ENCODE measurements around the gene TCF7L1.
"Not testable (repeated sequence)": the region's sequence is repeated elsewhere in the genome, so short reads cannot be mapped to it uniquely, and the experiment has no call there.

The TCF7L1 gene

DNA sequence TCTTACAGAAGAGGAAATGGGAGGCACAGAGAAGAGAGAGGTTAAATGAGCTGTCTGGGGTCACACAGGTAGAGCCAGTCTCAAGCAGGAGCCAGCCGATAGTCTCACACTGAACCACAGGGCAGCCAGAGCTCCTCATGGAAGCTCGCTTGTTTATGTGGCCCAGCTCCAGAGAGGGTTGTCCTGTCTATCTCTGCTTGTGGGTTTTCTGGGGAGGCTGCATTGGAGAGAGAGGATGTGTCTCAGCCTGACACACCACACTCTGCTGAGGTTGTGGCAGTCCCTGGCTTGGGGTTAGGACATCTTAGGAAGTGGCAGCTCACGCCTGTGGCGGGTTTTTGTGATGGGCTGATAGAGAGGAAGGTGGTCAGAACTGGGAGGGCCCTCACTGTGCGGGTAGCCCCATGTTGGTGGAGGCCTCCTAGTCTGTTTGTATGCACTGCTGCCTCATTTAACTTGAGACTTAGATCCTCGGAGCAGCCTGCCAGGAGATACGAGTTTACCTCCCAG lies 52.3 kb downstream of the TCF7L1 start:
- DNase-seq: no peak

DNA sequence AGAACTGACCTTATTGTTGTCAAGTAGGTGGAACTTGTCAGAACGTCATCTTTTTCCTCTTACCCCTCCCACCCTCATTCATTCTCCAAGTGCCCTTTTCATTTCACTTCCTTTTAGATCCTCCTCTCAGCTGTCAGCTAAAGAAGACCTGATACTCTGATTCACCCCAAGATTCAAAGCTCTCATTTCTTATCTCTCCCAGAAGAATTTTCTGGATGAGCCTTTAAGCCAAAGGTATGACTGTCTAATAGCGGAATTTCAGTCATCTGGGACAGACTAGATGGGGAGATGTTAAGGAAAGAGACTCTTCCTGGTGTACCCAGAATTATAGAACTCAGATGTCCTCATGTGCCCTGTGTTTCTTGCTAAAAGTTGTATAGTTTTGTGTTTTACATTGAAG lies 53.9 kb downstream of the TCF7L1 start:
- DNase-seq: no peak

DNA sequence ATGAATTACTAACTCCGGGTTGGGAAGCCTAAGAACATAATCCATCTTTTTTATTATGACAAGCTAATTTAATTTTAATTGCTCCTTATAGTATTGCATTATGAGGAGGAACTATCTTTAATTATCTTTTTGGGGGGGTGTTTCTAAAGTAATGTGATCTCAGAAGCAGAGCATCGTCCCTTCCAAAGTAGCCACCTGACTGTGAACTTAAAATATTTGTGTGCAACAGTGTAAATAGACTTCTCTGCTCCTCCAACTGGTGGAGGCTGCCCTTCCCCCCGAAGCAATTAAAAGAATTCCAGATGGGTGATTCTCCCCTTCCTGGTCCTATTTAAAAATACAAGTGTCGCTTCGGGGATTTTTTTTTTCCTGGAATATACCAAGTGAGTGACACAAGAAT lies 55.7 kb downstream of the TCF7L1 start:
- DNase-seq: no peak

DNA sequence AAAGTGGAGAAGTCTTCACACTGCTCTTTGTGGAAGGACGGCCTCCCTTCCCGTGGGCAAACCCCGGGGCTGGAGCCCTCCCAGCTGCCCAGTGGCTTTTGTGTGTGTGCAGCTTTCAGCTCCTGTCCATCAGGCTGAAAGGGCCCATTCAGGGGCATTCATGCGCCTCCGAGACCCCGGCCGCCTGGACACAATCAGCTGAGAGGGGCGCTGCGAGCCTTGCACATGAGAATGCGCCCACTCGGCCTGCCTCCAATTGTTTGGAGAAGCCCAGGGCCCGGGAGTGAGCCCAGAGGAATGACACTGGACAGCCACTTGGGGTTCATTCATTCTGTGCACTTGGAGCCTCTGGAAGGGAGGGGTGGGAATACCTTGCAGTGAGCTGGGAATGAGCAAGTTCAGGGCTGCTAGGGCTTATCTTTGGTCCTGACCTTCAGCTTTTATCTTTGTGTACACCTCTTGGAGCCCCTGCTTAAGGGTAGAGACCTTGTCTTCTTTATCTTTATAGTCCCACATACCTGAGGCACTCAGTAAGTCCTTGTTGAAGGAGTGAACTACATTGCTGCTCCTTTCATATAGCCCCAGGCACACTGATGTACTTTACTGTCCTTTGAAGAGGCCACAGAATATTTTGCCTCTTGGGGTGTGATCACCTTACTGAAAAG lies 56.5 kb downstream of the TCF7L1 start:
- DNase-seq: no peak

DNA sequence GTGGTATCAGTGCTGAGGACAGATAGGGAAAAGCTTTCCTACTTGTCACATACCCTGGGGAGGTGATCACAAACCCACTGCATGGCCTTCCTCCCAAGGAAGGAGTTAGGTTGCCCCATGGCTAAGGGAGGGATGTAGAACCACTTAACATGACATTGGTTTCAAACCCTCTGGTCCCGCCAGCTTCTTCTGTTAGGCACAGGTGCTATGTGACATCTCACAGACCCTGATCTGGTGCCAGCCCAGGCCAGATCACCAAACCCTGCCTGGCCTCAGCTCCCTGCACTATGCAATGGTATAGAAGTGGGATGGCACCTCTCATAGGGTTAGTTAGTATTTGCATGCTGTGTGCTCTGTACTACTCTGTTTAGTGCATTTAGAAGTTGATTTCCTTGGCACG lies 58.0 kb downstream of the TCF7L1 start:
- DNase-seq: no peak

DNA sequence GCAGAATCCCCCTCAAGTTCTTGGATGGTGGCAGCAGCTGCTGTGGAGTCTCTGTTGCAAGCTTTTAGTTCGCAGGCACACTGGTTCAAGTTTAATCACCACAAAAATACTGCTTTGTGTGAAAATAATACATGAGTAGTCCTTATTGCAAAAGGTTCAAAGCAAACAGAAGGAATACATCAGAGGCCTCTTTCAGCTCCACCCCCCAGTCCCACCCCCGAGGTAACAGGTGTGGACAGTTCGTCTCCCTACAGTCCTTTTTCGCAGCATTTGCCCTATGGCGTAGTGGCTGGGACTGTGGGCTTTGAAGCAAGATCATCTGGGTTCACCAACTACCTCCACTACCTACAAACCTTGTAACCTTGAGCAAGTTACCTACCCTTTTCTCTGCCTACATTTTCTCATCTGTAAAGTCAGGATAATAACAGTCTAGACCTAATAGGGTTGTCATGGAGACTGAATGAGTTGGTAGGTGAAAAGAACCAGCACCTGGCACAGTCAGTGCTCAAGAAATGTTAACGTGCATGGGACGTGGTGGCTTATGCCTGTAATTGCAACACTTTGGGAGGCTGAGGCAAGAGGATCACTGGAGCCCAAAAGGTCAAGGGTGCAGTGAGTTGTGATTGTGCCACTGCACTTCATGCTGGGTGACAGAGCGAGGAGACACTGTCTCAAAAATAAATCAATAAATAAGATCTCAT lies 61.7 kb downstream of the TCF7L1 start:
- DNase-seq: no peak

DNA sequence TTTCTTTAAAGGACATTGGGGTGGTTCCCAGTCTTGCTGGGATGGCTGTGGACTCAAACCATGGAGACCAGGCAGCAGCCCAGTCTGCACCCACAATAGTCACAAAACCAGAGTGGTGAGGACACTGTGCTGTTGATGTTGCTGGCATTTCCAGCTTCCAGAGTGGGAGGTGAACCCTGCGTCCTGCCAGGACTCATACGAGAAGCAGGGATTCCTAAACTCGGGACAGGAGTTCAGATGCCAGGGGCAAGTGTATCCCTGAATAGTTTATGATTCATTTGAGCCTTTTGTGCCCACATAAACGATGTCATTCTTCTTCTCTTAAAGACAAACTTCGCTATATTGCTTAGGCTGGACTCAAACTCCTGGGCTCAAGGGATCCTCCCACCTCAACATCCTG lies 62.8 kb downstream of the TCF7L1 start:
- no peak for DNase-seq

DNA sequence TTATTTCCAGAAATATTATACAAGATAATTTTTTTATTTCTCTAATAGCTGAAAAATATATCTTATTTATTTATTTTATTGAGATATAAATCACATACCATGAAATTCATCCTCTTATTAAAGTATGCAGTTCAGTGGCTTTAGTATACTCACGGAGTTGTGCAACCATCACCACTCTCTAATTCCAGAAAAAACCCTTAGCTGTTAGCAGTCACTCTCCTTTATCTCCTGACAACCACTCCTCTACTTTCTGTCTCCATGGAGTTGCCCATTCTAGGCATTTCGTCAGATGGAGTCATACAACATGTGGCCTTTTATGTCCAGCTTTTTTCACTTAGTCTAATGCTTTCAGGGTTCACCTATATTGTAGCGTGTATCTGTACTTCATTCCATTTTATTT lies 66.5 kb downstream of the TCF7L1 start:
- no peak for DNase-seq

DNA sequence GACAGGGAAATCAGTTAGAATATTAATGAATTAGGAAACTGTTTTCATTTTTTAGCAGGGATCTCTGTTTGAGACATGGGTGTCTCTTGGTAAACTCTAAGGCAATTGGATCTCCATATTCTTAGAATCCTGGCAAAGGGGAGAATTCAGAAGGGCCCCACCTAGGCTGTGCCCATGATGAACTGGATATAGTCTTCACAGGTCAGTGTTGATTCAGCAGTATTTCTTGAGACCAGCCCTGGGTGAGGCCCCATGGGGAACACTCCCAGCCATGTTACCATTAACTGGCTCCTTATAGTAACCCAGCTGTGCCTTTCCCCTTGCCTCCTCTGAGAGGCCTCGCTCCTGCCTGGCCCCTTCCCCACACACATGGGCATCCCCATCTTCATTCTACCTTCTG lies 76.7 kb downstream of the TCF7L1 start:
- DNase-seq: no peak

DNA sequence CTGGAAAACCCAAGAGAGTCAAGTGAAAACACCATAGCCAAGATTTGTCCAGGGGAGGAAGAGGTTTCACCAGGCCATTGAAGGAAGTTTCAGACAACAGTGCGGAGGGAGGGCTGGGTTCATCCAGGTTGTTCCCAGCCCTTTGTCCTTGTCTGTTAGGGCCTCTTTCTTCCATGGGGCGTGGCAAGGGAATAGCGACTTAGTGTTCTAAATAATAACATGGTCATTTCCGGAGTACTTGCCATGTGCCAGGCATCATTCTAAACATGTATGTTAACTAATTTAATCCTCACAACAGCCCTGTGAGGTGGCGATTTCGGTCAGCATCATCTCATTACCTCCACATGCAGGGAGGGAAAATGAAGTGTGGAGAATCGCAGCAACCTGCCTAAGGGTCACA lies 77.3 kb downstream of the TCF7L1 start:
- no peak for DNase-seq

DNA sequence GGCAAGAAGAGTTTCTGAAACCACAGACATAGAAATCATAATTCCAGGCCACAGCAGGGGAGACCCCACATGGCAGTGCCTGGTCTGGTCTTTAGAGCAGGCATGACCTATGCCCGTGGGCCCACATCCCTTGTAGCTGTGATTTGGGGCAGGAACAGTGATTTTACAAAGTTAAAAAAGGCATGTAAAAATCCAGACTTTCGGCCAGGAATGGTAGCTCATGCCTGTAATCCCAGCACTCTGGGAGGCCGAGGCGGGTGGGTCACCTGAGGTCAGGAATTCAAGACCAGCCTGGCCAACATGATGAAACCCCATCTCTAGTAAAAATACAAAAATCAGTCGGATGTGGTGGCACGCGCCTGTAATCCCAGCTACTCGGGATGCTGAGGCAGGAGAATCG lies 78.4 kb downstream of the TCF7L1 start:
- DNase-seq: not testable (repeated sequence)

DNA sequence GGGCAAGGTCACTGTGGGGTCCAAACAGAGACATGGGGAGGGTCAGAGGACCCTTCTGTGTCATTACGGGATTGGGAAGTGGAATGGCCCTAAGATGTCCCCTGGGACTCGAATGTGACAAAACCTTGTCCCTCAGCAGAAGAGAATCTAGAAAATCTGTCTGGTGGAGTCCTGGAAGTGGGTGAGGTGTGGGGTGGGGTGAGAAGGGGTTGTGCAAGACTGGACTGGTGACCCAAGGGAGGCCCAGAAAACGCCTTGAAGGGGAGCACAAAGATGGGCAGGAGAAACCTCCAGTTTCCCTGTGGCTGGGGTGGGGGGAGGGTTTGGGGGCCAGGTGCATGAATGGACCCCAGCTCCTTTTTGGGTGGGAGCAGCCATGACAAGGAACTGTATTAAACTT lies 79.6 kb downstream of the TCF7L1 start:
- no peak for DNase-seq

DNA sequence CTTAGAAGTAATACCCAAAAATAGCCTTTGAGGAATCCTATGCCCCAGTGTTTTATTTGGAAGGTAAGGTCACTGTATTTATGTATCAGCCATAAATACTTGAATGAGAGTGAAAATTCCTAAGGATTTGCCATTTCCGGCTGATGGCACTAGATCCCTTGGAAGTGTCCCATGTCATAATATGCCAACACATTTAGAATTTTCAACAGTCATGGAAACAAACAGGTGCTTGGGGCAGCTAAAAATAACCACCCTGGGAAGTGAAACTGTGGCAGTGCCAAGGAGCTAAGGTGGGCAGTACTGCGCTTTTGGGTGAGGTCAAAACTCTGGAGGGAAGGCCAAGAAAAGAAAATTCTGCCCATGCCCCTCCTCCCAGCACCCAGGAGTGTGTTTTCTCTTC lies 80.2 kb downstream of the TCF7L1 start:
- no peak for DNase-seq

DNA sequence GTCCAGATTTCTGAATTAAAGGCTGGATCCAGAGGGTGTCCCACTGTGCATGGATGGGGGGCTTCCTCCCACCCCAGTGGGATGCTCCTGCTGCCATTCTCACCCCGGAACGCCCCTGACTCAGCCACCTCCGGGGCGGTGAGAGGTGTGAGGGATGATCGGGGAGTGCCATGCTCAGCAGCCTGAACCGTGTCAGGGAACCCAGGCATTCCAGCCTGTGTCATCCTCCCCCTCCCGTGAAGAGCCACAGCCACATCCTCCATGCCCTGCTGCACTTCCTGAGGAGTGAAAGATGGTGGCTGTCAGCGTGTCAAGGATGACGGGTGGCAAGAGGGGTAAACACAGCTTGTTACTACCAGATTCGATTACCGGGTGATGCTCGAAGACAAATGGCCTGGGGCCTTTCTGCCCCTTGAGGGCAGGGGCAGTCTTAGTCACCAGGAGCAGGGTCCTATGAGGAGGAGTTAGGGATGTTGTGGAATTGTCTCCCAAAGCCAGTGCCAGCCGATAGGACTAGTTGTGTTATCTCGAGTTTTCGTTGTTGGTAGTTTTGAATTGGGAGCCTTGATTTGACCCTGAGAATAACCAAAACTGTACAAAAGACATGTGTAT lies 80.8 kb downstream of the TCF7L1 start:
- no peak for DNase-seq

DNA sequence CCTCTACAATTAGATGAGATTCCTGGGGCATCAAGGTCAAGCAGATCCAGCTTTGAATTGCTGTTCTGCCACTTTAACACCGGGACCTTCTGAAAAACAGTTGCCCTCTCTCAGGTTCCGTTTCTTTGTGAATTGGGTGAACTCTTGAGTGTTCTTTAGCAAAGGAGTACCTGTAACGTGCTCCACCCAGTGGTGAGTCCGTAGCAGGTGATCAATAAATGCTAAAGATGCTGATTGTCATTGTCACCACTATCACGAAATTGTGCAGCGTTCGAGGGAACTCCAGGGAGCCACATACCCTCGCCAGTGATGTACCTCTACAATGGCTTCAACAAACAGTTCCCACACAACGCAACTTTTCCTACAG lies 81.9 kb downstream of the TCF7L1 start:
- no peak for DNase-seq

DNA sequence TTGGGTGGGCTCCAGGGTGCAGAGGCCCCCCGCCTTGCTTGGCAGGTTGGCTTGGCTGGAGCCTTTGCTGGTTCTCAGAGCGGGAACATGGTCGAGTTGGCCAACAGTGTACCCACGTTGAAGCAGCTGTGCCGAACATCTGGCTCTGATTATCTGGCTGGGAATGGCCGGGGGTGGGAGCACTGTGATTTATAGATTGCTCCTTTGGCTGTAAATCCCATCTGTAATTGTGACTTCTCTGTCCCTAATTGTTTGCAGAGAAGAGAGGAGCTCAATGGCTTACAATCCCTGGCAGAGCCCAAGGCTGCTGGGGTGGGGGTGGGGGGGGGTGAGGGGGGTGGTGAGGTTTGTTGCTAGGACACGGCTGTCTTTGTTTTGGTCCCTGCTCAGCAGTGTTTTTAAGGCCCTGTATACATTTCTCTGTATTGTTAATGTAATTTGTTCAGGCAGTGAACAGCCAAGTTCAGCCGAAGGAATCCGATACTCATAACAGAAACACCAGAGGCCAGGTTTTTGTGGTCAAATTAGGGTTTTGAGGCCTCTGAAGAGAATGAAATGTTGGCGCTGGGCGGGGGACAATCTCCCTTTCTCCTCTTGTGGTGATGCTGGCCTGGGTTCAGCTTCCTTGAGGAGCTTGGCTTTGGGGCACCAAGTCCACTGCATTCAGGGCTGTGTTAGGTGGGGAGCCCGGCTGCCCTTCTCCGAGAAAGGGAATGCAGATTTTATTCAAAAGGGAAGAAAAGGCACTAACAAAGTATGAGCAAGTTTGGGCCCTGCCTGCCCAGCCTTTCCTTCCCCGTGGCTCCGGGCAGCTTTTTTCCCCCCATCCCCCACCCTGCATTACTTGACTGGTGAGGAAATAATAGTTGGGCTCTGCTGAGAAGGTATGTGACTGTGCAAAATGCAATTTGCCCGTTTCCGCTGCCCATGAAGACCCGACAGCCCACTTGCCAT lies 82.5 kb downstream of the TCF7L1 start:
- DNase-seq: no peak

DNA sequence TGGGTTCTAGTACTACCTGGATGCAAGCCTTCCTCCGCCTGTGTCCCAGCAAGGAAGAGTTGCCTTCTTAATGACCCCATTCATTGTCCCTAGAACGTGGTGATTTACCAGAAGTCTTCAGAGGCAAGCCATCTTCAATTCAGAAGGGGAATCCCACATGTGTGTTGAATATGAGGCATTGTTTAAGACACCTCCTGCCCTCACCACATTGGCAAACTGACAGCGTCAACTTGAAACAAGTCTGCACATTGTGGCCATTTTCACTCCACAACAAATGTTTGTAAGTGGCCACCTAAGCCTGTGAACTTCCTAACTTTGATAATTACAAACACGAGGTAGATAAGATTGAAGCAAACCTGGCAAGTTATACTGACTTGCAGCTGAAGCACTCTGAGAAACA lies 83.7 kb downstream of the TCF7L1 start:
- no peak for DNase-seq

DNA sequence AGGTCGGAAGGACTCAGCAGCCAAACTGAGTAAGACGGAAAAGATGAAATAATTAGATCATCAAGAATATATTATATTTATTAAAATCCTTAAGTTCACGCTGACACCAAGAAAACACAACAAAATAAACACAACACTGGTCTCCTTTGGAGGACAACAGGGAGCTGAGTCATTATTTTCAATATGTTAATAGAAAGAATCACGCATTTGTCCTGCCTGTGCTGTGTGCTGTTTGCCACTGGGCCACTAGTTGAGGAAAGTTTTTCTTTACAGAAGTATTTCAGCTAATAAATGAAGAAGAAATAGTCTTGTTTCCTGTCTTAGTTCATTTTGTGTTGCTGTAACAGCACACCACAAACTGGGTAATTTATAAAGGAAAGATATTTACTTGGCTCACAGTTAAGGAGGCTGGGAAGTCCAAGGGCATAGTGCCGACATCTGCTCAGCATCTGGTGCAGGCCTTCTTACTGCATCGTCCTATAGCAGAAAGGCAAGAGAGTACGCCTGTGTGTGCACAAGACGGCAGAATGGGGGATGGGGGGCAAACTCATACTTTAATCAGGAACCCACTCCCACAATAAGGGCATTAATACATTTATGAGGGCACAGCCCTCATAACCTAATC lies 88.0 kb downstream of the TCF7L1 start:
- DNase-seq: no peak

DNA sequence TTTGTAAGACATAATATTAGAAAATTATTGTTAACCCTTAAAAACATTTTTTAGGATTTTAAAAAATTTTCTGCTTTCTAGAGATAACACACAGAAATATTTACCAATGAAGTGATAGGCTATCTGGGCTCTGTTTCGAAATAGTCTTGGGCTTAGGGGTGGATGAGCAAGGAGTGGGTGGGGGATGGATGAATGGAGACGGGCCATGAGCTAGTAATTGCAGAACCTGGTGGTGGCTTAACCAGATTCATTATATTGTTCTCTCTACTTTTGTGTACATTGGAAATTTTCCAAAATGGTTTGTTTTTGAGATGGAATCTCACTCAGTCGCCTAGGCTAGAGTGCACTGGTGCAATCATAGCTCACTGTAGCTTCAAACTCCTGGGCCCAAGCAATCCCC lies 89.6 kb downstream of the TCF7L1 start:
- DNase-seq: no peak

DNA sequence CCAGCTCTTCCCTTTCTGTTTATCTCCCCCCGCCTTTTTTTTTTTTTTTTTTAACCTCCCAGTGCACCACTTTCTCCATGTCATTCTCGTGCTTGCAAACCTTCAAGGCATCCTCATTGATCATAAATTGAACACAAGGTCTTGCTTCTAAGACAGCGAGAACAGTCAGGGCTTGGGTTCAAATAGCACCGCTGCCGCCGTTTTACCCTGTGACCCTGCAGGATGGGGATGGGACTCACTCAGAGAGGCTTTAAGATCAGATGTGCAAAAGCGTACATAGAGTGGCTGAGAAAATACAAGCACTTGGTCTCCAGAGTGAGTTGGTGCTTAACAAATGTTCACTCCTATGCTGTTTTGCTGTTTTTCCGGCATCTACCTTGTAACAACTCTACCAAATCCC lies 93.6 kb downstream of the TCF7L1 start:
- DNase-seq: no peak

DNA sequence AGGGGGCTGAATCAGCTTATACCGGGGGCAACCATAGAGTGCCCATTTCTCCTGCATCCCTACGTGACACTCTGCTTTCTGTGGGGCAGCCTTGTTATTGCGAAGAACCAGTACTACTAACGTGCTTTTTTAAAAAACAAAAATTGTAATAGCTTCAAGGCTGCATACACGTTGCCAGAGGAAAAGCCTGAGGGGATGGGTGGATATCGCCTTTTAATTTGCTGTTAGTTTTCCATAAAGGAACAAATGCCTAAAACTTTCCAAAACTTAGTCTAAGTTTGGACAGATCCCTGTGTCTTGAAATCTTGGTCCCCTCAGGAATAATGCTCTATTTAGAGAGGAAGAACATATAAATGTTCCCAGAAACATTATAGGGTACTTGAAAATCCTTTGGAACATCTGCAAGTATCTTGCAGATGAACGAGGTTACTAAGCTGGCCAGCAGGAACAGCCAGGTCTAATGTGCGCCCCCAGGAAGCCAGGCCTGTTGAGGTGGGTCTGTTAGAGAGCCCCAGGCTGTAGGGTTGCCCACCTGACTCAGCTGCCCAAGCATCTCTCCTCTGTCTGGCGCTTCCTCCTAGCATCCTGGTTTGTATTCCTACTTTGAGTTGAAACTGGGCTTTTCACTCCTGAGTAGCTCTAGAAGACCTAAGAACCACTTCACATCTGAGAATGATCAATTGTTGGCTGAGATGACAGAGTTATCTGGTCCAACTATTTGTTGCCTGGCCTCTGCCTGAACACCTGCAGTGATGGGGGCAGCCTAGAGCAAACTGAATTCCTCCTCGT lies 97.7 kb downstream of the TCF7L1 start:
- no peak for DNase-seq

DNA sequence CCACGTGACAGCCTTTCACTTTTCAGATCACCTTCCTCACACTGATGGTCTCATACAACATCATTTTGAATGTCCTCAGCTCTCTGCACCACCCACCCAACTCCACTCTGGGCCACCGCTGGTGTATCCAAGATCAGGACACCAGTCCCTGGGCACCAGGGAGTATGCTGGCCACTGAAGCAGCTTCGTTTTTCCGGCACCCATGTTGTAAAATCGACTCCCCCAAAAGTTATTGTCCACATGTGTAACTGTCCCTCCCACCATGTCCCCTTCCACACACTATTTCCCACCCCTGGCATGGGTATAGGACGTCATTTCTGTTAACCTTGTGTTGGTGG lies 98.2 kb downstream of the TCF7L1 start:
- no peak for DNase-seq

Measured in stimulated activated CD4-positive, alpha-beta T cell treated with anti-CD3 and anti-CD28 coated beads, Interleukin-15, amount 100 ng/mL, for 24 hours (primary cell).